ENCODE results near the gene DUS3L.
A peak's percentile ranks its signal among the peaks of the same experiment; 100 is the strongest.
"Not testable (repeated sequence)": the region's sequence is repeated elsewhere in the genome, so short reads cannot be mapped to it uniquely, and the experiment has no call there.

The DUS3L gene

GRCh38 chr19:5786593-5787408, 4.2 kb downstream of the DUS3L start:
- H3K9ac ChIP-seq = no peak overlapping the region
- TF ChIP-seq Cebpa-rat (IDR thresholded peaks at IDR 0.05) = no peak
- peaks cover 63 to 84% (median 79%) of the 10 kb centered on the region in 11 experiments for H3K36me3 ChIP-seq
- no peak overlapping the region for H3K27ac ChIP-seq
- H3K4me2 ChIP-seq = no peak overlapping the region
- H4K20me1 ChIP-seq = peaks cover 8 to 87% (median 67%) of the 10 kb centered on the region in 11 experiments; a peak in 19 of 22 replicates
- peaks cover 6 to 13% (median 7%) of the 10 kb centered on the region in 10 experiments for H3K4me1 ChIP-seq
- no peak overlapping the region for H3K4me3 ChIP-seq
- H3K27me3 ChIP-seq = no peaks in the 10 kb centered on the region
- H3K9me3 ChIP-seq (replicated peaks in 1 of 11) = no peaks in the 10 kb centered on the region

- H3K9ac ChIP-seq = no peak overlapping the region
- no peaks in the 10 kb centered on the region for H3K27me3 ChIP-seq
- H4K20me1 ChIP-seq = peaks cover 8 to 89% (median 67%) of the 10 kb centered on the region in 11 experiments; a peak in 19 of 22 replicates
- H3K36me3 ChIP-seq = peaks cover 63 to 84% (median 79%) of the 10 kb centered on the region in 11 experiments
- no peak overlapping the region for H3K27ac ChIP-seq
- TF ChIP-seq Cebpa-rat (IDR thresholded peaks at IDR 0.05) = no peak
- H3K4me2 ChIP-seq = no peak overlapping the region
- H3K4me1 ChIP-seq = peaks cover 6 to 8% (median 7%) of the 10 kb centered on the region in 10 experiments
- H3K4me3 ChIP-seq = no peak overlapping the region
- H3K9me3 ChIP-seq (replicated peaks in 1 of 11) = no peaks in the 10 kb centered on the region
Observed at GRCh38 chr19:5785423-5785822, 5.5 kb downstream of the DUS3L start.

- Histone ChIP-seq H3K27me3 (no peaks in the 10 kb centered on the region), H3K36me3 (peaks cover 58 to 78% (median 73%) of the 10 kb centered on the region in 11 experiments), H3K4me3 (no peak within 1 kb of the TSS), H3K9ac (no peak within 1 kb of the TSS; a peak in 1 of 22 replicates), H3K27ac (no peak within 1 kb of the TSS), H4K20me1 (peaks cover 3 to 81% (median 60%) of the 10 kb centered on the region in 11 experiments; a peak in 19 of 22 replicates), H3K4me1 (peaks cover 0 to 1% (median under 1%) of the 10 kb centered on the region in 10 experiments; a peak in 10 of 20 replicates), H3K9me3 (replicated peaks in 1 of 11) (no peaks in the 10 kb centered on the region), H3K4me2 (no peak within 1 kb of the TSS)
- no peak for TF ChIP-seq Cebpa-rat (IDR thresholded peaks at IDR 0.05)
Observed at GRCh38 chr19:5784581-5785147, 6.3 kb downstream of the DUS3L start, which contains the start of gene PRR22. PRR22 (minus strand) TSS chr19:5784746; CDS start chr19:5784660, 86 bp downstream.

GRCh38 chr19:5782945-5783919, 7.7 kb downstream of the DUS3L start:
- Histone ChIP-seq H4K20me1 (peaks cover 0 to 67% (median 46%) of the 10 kb centered on the region in 11 experiments; a peak in 18 of 22 replicates), H3K4me3 (no peak overlapping the region), H3K9me3 (replicated peaks in 1 of 11) (no peaks in the 10 kb centered on the region), H3K4me2 (no peak overlapping the region), H3K36me3 (peaks cover 44 to 63% (median 59%) of the 10 kb centered on the region in 11 experiments), H3K27ac (no peak overlapping the region), H3K9ac (no peak overlapping the region), H3K27me3 (no peaks in the 10 kb centered on the region), H3K4me1 (no peaks in the 10 kb centered on the region)
- TF ChIP-seq Cebpa-rat (IDR thresholded peaks at IDR 0.05) = no peak

GRCh38 chr19:5782322-5782721, 8.6 kb downstream of the DUS3L start:
- Histone ChIP-seq H3K36me3 (peaks cover 35 to 54% (median 50%) of the 10 kb centered on the region in 11 experiments), H3K9ac (no peak overlapping the region), H3K27ac (no peak overlapping the region), H3K4me2 (no peak overlapping the region), H4K20me1 (peaks cover 0 to 58% (median 37%) of the 10 kb centered on the region in 11 experiments; a peak in 17 of 22 replicates), H3K4me1 (no peaks in the 10 kb centered on the region), H3K27me3 (no peaks in the 10 kb centered on the region), H3K4me3 (no peak overlapping the region), H3K9me3 (replicated peaks in 1 of 11) (no peaks in the 10 kb centered on the region)
- no peak for TF ChIP-seq Cebpa-rat (IDR thresholded peaks at IDR 0.05)

- H3K27ac ChIP-seq; H3K27me3 ChIP-seq; H3K4me1 ChIP-seq; H3K9ac ChIP-seq; H3K9me3 ChIP-seq (replicated peaks in 1 of 11); H3K4me3 ChIP-seq; H3K4me2 ChIP-seq: not testable (repeated sequence)
- H4K20me1 ChIP-seq = peaks cover 0 to 44% (median 23%) of the 10 kb centered on the region in 11 experiments; a peak in 16 of 22 replicates
- peaks cover 21 to 40% (median 36%) of the 10 kb centered on the region in 11 experiments for H3K36me3 ChIP-seq
Observed at GRCh38 chr19:5780916-5781315, 10.0 kb downstream of the DUS3L start.

GRCh38 chr19:5778402-5778801, 12.6 kb downstream of the DUS3L start:
- peaks cover 0 to 15% (median 11%) of the 10 kb centered on the region in 11 experiments; a peak in 14 of 22 replicates for H3K36me3 ChIP-seq
- no peaks in the 10 kb centered on the region for H3K9me3 ChIP-seq (replicated peaks in 1 of 11)
- TF ChIP-seq Cebpa-rat (IDR thresholded peaks at IDR 0.05) = no peak
- H3K4me1 ChIP-seq = peaks cover 0 to 8% (median 0%) of the 10 kb centered on the region in 10 experiments; a peak in 5 of 20 replicates
- no peak overlapping the region for H3K27ac ChIP-seq
- no peaks in the 10 kb centered on the region for H3K27me3 ChIP-seq
- H3K9ac ChIP-seq = no peak overlapping the region
- H3K4me3 ChIP-seq = no peak overlapping the region
- peaks cover 0 to 19% (median 0%) of the 10 kb centered on the region in 11 experiments; a peak in 4 of 22 replicates for H4K20me1 ChIP-seq
- no peak overlapping the region for H3K4me2 ChIP-seq

GRCh38 chr19:5775668-5776309, 15.2 kb downstream of the DUS3L start:
- Histone ChIP-seq H3K4me1 (peaks cover 0 to 23% (median 7%) of the 10 kb centered on the region in 10 experiments; a peak in 12 of 20 replicates), H4K20me1 (no peaks in the 10 kb centered on the region; a peak in 1 of 22 replicates), H3K4me3 (no peak overlapping the region), H3K9me3 (replicated peaks in 1 of 11) (no peaks in the 10 kb centered on the region), H3K27me3 (no peaks in the 10 kb centered on the region), H3K36me3 (no peaks in the 10 kb centered on the region), H3K4me2 (no peak overlapping the region), H3K9ac (0 out of 22 replicates have a peak overlapping the region, but pooled peaks of 1 of the 11 experiments have one; percentile 6), H3K27ac (no peak overlapping the region)
- no peak for TF ChIP-seq Cebpa-rat (IDR thresholded peaks at IDR 0.05)
